Sigmoid colon (tissue), 4 donors: ENCODE results near the gene CEP95.

Source experiments
- CTCF ChIP-seq, 4 experiments: fragments of 450-650 bp in 3 of 4; fragments of 200-600 bp in 1 of 4; IDR thresholded peaks; one replicate each; pipeline ENCODE4 v1.5.1; 2016 to 2019; ENCODE audit warnings: antibody characterized with exemption in 4 of 4, mild to moderate bottlenecking in 3 of 4, moderate library complexity in 2 of 4
- POLR2A ChIP-seq, 2 donors: fragments of 450-650 bp; IDR thresholded peaks; one replicate each; pipeline ENCODE4 v1.6.1; 2016; ENCODE audit warnings: antibody characterized with exemption in 2 of 2, mild to moderate bottlenecking in 2 of 2, moderate library complexity in 2 of 2
- POLR2AphosphoS5 ChIP-seq, 4 donors: sonication (generic); formaldehyde crosslinking; IDR thresholded peaks; one replicate each; pipeline ENCODE4 v1.6.1; 2017; ENCODE audit warnings: antibody characterized with exemption in 4 of 4

DNA sequence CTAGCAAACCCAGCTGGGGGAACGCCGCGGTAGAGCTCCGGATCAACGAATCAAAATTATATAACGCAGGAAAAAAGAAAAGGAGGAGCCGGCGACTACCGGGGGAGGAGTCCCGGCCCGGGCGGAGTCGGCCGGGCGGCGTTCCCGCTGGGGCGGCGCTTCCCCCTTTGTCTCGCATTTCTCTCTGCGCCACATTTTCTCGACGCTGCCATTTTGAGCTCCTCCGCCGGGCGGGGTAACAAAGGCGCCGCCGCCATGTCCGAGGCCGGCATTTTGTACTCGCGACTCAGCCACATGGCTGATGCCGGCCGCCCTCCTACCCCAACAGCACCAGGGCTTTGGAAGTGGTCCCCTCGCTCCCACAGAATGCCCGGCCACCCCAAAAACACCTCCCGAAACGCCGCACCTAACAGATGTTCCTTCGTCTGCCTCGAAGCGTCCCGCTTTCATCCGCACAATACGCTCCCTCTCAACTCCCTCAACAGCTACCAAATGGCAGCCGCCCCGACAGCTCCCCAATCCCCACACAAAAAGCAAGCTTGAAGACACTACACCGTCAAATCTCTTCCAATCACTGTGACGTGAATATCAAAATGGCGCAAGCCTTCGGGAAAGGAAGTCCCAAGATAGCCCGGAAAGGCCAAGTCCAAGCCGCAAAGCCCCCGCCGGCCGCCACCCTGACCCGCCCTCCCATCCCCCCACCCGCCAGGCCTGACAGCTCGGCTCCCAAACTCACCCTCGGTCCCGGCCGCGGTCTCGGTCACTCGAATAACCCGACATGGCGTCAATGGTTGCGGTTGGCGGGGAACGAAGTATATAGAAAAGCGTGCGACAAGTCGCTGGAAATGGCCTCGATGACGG lies 1.2 kb upstream of the CEP95 start:
- TF ChIP-seq CTCF (IDR thresholded peaks at IDR 0.05) (no peak), POLR2A (IDR thresholded peaks at IDR 0.05) (peak; percentile 47 to 52), POLR2AphosphoS5 (IDR thresholded peaks at IDR 0.05) (peak; percentile 81 to 90 (median 88))
